Stomach (tissue), 9 donors: ENCODE data around the gene WDR48. TPM values are rescaled to one million over a fixed set of nuclear protein-coding genes. Genes with fewer than 3 reads are reported as not detected.

ENCODE experiments used
- DNase-seq, 2 donors: peaks; one replicate each; pipeline versions ENCODE4 v3.0.0 to v3.0.0-alpha.2; 2013 to 2019
- H3K27ac ChIP-seq, 5 donors: fragments of 200-600 bp in 4 of 5; sonication (generic) in 4 of 5; one replicate each; pipeline ENCODE4 v1.5.1; 2013 to 2019; ENCODE audit warnings: mild to moderate bottlenecking in 1 of 5, moderate library complexity in 1 of 5
- H3K27me3 ChIP-seq, 3 donors: fragments of 200-600 bp; sonication (generic); one replicate each; pipeline ENCODE4 v1.5.1; 2017 to 2019; ENCODE audit warnings: mixed run types in 1 of 3
- H3K36me3 ChIP-seq, 4 donors: fragments of 200-600 bp; sonication (generic); 1 replicate in 3 of 4; 2 replicates in 1 of 4; pipeline ENCODE4 v1.5.1; 2016 to 2019
- H3K4me1 ChIP-seq, 4 donors: fragments of 200-600 bp; sonication (generic); one replicate each; pipeline ENCODE4 v1.5.1; 2016 to 2019
- H3K4me3 ChIP-seq, 4 donors: fragments of 200-600 bp; sonication (generic) in 3 of 4; one replicate each; pipeline ENCODE4 v1.5.1; 2016 to 2019; ENCODE audit warnings: mild to moderate bottlenecking in 1 of 4
- H3K9me3 ChIP-seq, 4 donors: fragments of 200-600 bp; sonication (generic); one replicate each; pipeline ENCODE4 v1.5.1; 2016 to 2019
- CTCF ChIP-seq, 7 experiments: fragments of 450-650 bp in 4 of 7; fragments of 200-600 bp in 3 of 7; sonication (generic) in 3 of 7; IDR thresholded peaks; one replicate each; pipeline ENCODE4 v1.5.1; 2016 to 2019; ENCODE audit warnings: antibody characterized with exemption in 7 of 7, control low read depth in 2 of 7, mild to moderate bottlenecking in 1 of 7
- EP300 ChIP-seq: sonication (generic); formaldehyde crosslinking; IDR thresholded peaks from one replicate; pipeline ENCODE4 v1.6.1; 2017; ENCODE audit warnings: antibody characterized with exemption
- POLR2A ChIP-seq, 4 donors: fragments of 450-650 bp; IDR thresholded peaks; one replicate each; pipeline ENCODE4 v1.6.1; 2016; ENCODE audit warnings: antibody characterized with exemption in 4 of 4, control low read depth in 2 of 4, mild to moderate bottlenecking in 1 of 4, moderate library complexity in 1 of 4
- POLR2AphosphoS5 ChIP-seq, 3 donors: sonication (generic); formaldehyde crosslinking; IDR thresholded peaks; one replicate each; pipeline ENCODE4 v1.6.1; 2016; ENCODE audit warnings: antibody characterized with exemption in 3 of 3
- WGBS, 5 donors: extraction: QIAGEN DNeasy Blood & Tissue Kit in 3 of 5; methylation state at CpG; one replicate each; pipeline versions ENCODE4 v1.1.5 to v1.1.7; 2013 to 2018; 5-methylcytosine and 5-hydroxymethylcytosine counted together
- intact Hi-C: fragments of 100-400 bp; cut with DNase I; formaldehyde crosslinking; loops from one replicate; pipeline ENCODE4 v1.15.1; 2023; ENCODE audit warnings: low total_unique reads
- polyA plus RNA-seq, 3 donors: library from polyadenylated mRNA; stranded (reverse); fragments of 200-250 nt; gene quantifications; one replicate each; pipeline ENCODE4 v1.2.3, GENCODE V29; 2013
- total RNA-seq, 5 donors: library from RNA; depleted of rRNA; stranded (reverse); fragments of >200 nt; gene quantifications; one replicate each; pipeline versions ENCODE4 v1.1.0 to v1.2.3, GENCODE V29; 2014 to 2016
- donor health status: healthy with polysubstance abuse.
- donor health status: Bipolar disorder and iron deficiency.
- donor health status: healthy.

The WDR48 gene
- total and polyA plus RNA-seq, 8 donors = 4.3 to 89.7 (median 13.4) TPM

- H3K27ac ChIP-seq = no peak overlapping the region
- no peak for TF ChIP-seq CTCF (IDR thresholded peaks at IDR 0.05)
- no peak for TF ChIP-seq EP300
- TF ChIP-seq POLR2A (IDR thresholded peaks at IDR 0.05) = no peak
- no peak for TF ChIP-seq POLR2AphosphoS5 (IDR thresholded peaks at IDR 0.05)
- no peaks in the 10 kb centered on the region for H3K9me3 ChIP-seq
- peaks cover 0 to 11% (median 3%) of the 10 kb centered on the region in 4 donors for H3K4me1 ChIP-seq
- no peak overlapping the region for H3K4me3 ChIP-seq
- H3K27me3 ChIP-seq = no peaks in the 10 kb centered on the region
- peaks cover 32 to 89% (median 77%) of the 10 kb centered on the region in 4 donors for H3K36me3 ChIP-seq
- intact Hi-C loops = no loop called here
- 71 to 94% (median 92%) methylated on average over 3 of the region's 3 CpGs for WGBS, 5 donors
- no peak for DNase-seq
These were observed 16.7 kb downstream of the WDR48 start for GRCh38 chr3:39068556-39068955.

- peaks cover 39 to 97% (median 87%) of the 10 kb centered on the region in 4 donors for H3K36me3 ChIP-seq
These were observed 24.1 kb downstream of the WDR48 start for GRCh38 chr3:39075910-39076309.

GRCh38 chr3:39079530-39079929 is 27.7 kb downstream of the WDR48 start:
- no peaks in the 10 kb centered on the region for H3K27me3 ChIP-seq
- TF ChIP-seq CTCF (IDR thresholded peaks at IDR 0.05) (no peak), EP300 (no peak), POLR2A (IDR thresholded peaks at IDR 0.05) (no peak)
- H3K27ac ChIP-seq = no peak overlapping the region
- intact Hi-C loops = no loop called here
- H3K36me3 ChIP-seq = peaks cover 27 to 88% (median 79%) of the 10 kb centered on the region in 4 donors
- no peaks in the 10 kb centered on the region for H3K9me3 ChIP-seq
- no peaks in the 10 kb centered on the region for H3K4me1 ChIP-seq
- DNase-seq = no peak
- H3K4me3 ChIP-seq = no peak overlapping the region

More at GRCh38 chr3:39075910-39076309, 24.1 kb downstream of the WDR48 start:
- H3K27ac ChIP-seq = no peak overlapping the region
- 93 to 99% (median 93%) methylated on average over 10 of the region's 10 CpGs for WGBS, 5 donors
- no peak overlapping the region for H3K4me3 ChIP-seq
- intact Hi-C loops = no loop called here
- DNase-seq = no peak
- TF ChIP-seq CTCF (IDR thresholded peaks at IDR 0.05) (no peak), POLR2AphosphoS5 (IDR thresholded peaks at IDR 0.05) (no peak), EP300 (no peak), POLR2A (IDR thresholded peaks at IDR 0.05) (no peak)
- H3K9me3 ChIP-seq = no peaks in the 10 kb centered on the region
- no peaks in the 10 kb centered on the region for H3K27me3 ChIP-seq
- H3K4me1 ChIP-seq = no peaks in the 10 kb centered on the region

- H3K4me3 ChIP-seq = no peak overlapping the region
- TF ChIP-seq EP300 (no peak), CTCF (IDR thresholded peaks at IDR 0.05) (no peak), POLR2AphosphoS5 (IDR thresholded peaks at IDR 0.05) (no peak), POLR2A (IDR thresholded peaks at IDR 0.05) (no peak)
- H3K27ac ChIP-seq = no peak overlapping the region
- no peak for DNase-seq
- intact Hi-C loops = no loop called here
- H3K27me3 ChIP-seq = no peaks in the 10 kb centered on the region
- H3K9me3 ChIP-seq = no peaks in the 10 kb centered on the region
- H3K4me1 ChIP-seq = no peaks in the 10 kb centered on the region
- H3K36me3 ChIP-seq = peaks cover 24 to 88% (median 79%) of the 10 kb centered on the region in 4 donors
These were observed 28.2 kb downstream of the WDR48 start for GRCh38 chr3:39080026-39080425.
